Activated CD4-positive, CD25-positive, alpha-beta regulatory T cell treated with anti-CD3 and anti-CD28 coated beads, Interleukin-2, amount 50 U/mL, for 24 hours (primary cell): Measurements from ENCODE around the gene KLK2.
A peak's percentile ranks its signal among the peaks of the same experiment; 100 is the strongest.

ENCODE experiments used
- ATAC-seq, 2 donors: fragments of 150-1000 bp; cut with Tn5 transposase; one replicate each; pipeline ENCODE4 v1.10.0; 2021; ENCODE audit warnings: mild to moderate bottlenecking in 1 of 2, moderate library complexity in 1 of 2

The KLK2 gene

GRCh38 chr19:50873056-50873455, at the start of gene KLK2:
Gene KLK2 (plus strand): TSS chr19:50873439. CDS start chr19:50873474, 35 bp downstream.
- ATAC-seq = no peak

GRCh38 chr19:50826492-50827240, 46.6 kb upstream of the KLK2 start:
- ATAC-seq = no peak

- no peak for ATAC-seq
Observed at GRCh38 chr19:50827476-50827875, 45.8 kb upstream of the KLK2 start.

- no peak for ATAC-seq
Observed at GRCh38 chr19:50829801-50830200, 43.4 kb upstream of the KLK2 start.

- ATAC-seq = no peak
Observed at GRCh38 chr19:50830266-50831025, 42.8 kb upstream of the KLK2 start.

- no peak for ATAC-seq
Observed at GRCh38 chr19:50831026-50831396, 42.2 kb upstream of the KLK2 start.

GRCh38 chr19:50832666-50833065, 40.6 kb upstream of the KLK2 start:
- no peak for ATAC-seq

- no peak for ATAC-seq
Observed at GRCh38 chr19:50833117-50833801, 40.0 kb upstream of the KLK2 start, which contains the start of gene KLK15. Gene KLK15 (minus strand): TSS chr19:50833574. CDS start chr19:50831492, 2,082 bp downstream.

- ATAC-seq = no peak
Observed at GRCh38 chr19:50833802-50834167, 39.5 kb upstream of the KLK2 start.

GRCh38 chr19:50835103-50835784, 38.0 kb upstream of the KLK2 start:
- ATAC-seq = no peak

GRCh38 chr19:50835785-50836542, 37.3 kb upstream of the KLK2 start:
- ATAC-seq = peak; percentile 86

- no peak for ATAC-seq
Observed at GRCh38 chr19:50836543-50837195, 36.6 kb upstream of the KLK2 start.

GRCh38 chr19:50837300-50837699, 35.9 kb upstream of the KLK2 start:
- no peak for ATAC-seq

- no peak for ATAC-seq
Observed at GRCh38 chr19:50838239-50838638, 35.0 kb upstream of the KLK2 start.

GRCh38 chr19:50839712-50840655, 33.3 kb upstream of the KLK2 start:
- no peak for ATAC-seq

- ATAC-seq = no peak
Observed at GRCh38 chr19:50842130-50842529, 31.1 kb upstream of the KLK2 start.

- ATAC-seq = no peak
Observed at GRCh38 chr19:50843205-50843604, 30.0 kb upstream of the KLK2 start.

GRCh38 chr19:50843701-50844221, 29.5 kb upstream of the KLK2 start:
- no peak for ATAC-seq

- ATAC-seq = no peak
Observed at GRCh38 chr19:50844296-50844935, 28.8 kb upstream of the KLK2 start.

- no peak for ATAC-seq
Observed at GRCh38 chr19:50850738-50851137, 22.5 kb upstream of the KLK2 start.
